WI38 (cell line): ENCODE results near the gene SPO11.

Experiments
- H3K4me3 ChIP-seq: 2 replicates; pipeline ENCODE4 v1.5.1; 2011; ENCODE audit warnings: low read depth, mild to moderate bottlenecking, control low read depth, low read length
- TF ChIP-seq, protein P1 (sequence below): IDR thresholded peaks from 2 replicates; pipeline ENCODE4 v1.5.1; 2012; ENCODE audit warnings: low read depth, mild to moderate bottlenecking, control low read depth, low read length

Gene SPO11

DNA sequence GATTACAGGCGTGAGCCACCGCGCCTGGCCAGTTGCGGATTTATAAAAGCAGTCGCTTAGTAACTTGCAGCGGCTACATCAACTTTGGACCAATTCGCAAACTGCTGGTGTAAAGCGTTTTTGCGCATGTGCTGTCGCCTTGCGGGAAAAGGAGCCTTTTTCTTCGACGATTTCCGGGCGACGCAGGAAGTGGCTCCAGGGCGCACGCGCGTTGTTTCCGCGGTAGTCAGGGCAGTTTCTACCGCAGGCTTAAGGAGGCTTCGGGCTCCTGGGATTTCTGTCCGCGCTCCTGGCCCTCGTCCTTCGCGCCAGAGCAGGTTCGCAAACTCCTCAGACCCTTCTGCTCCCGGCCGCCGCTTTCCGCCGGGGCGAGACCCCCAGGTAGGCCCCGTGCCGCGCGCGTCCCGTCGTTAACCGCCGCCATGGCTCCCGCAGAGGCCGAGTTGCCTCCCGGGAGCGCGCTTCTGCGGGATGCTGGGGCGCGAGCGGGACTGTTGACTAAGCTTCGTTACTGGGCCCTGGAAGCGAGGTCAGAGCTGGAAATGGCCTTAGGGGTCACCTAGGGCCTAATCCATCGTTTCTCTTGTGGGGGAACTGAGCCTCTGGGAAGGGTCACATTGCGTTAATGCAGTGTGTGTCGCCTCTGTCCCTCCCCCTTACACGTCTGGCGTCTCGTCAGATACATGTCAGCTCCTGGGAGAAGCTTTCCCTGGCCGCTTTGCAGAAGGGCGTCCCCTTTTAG, 21.6 kb downstream of the SPO11 start, which contains the start of gene RAE1:
Gene RAE1, plus strand, starts transcription at position 214 of the 742 bp plus-strand sequence. CDS start 2,784 bp downstream, outside the sequence.
- peak within 1 kb of the TSS; percentile 99 for H3K4me3 ChIP-seq
- TF ChIP-seq, protein P1, sequence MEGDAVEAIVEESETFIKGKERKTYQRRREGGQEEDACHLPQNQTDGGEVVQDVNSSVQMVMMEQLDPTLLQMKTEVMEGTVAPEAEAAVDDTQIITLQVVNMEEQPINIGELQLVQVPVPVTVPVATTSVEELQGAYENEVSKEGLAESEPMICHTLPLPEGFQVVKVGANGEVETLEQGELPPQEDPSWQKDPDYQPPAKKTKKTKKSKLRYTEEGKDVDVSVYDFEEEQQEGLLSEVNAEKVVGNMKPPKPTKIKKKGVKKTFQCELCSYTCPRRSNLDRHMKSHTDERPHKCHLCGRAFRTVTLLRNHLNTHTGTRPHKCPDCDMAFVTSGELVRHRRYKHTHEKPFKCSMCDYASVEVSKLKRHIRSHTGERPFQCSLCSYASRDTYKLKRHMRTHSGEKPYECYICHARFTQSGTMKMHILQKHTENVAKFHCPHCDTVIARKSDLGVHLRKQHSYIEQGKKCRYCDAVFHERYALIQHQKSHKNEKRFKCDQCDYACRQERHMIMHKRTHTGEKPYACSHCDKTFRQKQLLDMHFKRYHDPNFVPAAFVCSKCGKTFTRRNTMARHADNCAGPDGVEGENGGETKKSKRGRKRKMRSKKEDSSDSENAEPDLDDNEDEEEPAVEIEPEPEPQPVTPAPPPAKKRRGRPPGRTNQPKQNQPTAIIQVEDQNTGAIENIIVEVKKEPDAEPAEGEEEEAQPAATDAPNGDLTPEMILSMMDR: no peak

DNA sequence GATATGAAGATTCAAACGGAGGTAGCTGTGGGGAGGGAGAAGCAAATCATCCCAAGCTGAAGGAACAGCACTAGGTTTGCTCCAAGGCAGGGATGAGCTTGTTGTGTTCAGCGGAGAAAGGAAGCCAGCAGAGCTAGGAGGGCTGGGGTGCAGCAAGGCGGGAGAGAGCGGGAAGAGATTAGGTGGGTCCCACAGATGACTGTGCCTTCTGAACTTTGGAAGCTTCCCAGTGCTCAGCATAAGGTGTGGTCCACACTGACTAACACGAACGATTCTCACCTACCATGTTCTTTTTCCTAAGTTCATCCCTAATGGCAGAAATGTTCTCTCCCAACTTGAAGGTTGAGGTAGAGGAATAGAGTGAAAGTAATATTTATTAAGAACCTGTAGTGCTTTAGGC, 22.7 kb downstream of the SPO11 start:
- H3K4me3 ChIP-seq: peak overlapping the region; percentile 99
- TF ChIP-seq, protein P1: no peak

DNA sequence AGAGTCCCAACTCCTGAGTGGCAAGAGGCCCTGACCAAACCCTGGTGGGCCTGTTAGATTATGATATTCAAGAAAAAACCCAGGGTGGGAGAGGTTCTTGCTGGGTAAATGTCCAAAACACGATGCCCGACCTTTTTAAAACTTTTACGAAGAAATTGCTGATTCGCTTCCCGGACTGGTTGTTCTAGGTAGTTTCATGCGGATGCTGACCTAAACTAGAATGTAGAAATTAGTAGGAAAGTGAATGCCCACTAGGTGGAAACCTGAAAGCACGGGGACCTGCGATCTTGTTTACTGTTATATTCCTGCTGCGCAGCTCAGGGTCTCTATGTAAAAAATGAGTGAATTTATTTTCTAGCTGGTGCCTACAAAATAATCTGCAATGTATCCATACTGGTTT, 23.7 kb downstream of the SPO11 start:
- TF ChIP-seq, protein P1: no peak
- H3K4me3 ChIP-seq: no peak overlapping the region

DNA sequence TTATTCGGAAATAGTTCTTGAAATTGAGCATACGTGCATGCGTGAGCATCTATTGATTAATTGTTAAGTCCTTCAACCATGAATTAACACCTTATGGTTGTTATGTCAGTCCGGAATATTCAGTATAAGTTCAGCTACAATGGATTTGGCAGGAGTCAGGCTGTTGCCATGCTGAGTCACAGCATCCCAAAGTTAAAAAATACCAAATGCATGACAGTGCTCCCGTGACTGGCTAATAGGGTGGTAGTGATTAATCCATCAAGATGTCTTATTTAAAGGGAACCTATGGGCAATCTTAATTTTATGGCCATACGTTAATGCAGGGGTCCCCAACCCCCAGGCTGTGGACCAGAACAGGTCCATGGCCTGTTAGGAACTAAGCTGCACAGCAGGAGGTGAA, 31.9 kb downstream of the SPO11 start:
- no peak overlapping the region for H3K4me3 ChIP-seq

DNA sequence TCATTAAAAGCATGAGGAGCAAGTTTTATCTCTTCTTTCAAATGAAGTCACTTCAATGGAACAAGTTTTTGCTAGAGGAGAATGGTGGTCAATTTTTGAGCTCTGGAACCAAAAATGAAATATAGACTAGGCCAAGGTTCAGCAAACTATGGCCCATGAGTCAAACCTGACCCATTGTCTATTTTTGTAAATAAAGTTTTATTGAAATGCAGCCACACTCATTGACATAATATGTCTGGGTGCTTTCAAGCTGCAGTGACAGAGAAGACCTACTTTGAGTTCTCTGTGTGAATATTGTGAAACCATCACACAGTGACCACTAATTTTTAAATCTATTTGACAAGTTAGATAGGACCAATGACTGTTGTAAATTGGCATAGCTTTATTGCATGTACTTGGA, 34.8 kb downstream of the SPO11 start:
- H3K4me3 ChIP-seq: no peak overlapping the region
- TF ChIP-seq, protein P1: no peak

More for the DNA sequence above, 31.9 kb downstream of the SPO11 start:
- TF ChIP-seq, protein P1: no peak

DNA sequence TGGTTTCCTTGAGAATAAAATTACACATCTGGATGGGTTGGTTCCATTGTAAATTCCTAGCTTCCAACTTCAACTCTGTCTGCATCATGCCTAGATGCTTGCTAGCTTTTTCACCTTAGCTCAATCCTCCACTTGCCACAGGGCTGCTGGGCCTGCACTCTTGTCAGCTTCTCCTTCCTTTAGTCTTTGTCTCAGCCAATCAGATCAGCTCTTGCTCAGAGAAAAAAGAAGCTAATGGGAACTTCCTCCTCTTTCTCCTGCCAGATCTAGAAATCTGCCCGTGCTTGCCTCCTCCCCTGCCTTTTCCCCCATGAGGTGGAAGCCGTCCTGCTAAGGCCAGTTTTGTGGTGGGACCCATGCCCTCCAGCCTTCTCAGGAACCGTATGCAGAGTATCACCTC, 40.0 kb downstream of the SPO11 start:
- TF ChIP-seq, protein P1: no peak

DNA sequence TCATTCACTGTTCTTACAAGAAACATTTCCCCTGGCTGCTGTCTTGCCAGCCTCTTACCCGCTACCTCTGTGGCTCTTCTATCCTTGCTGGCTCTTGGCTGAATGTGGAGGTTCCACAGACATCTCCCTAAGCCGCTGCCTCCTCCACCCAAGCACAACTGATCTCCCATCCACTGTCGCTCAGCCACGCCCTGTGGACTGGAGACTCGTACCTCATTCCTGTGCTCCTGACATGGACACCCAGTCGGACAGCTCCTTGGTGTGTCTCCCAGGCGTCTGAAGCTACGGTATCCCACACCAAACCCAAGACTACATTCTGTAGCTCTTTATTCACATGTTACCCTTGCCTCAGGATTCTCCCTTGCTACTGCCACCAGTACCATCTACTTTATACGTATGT, 40.7 kb downstream of the SPO11 start:
- no peak overlapping the region for H3K4me3 ChIP-seq
- TF ChIP-seq, protein P1: no peak

More for the DNA sequence above, 40.0 kb downstream of the SPO11 start:
- no peak overlapping the region for H3K4me3 ChIP-seq
